Measurements from ENCODE around the gene CACNA1D. TPM values are rescaled to one million over a fixed set of nuclear protein-coding genes. Genes with fewer than 3 reads are reported as not detected.

Gene CACNA1D
- total and polyA plus RNA-seq, 2 donors from 2014 or later = 3.7 to 35.7 TPM

DNA sequence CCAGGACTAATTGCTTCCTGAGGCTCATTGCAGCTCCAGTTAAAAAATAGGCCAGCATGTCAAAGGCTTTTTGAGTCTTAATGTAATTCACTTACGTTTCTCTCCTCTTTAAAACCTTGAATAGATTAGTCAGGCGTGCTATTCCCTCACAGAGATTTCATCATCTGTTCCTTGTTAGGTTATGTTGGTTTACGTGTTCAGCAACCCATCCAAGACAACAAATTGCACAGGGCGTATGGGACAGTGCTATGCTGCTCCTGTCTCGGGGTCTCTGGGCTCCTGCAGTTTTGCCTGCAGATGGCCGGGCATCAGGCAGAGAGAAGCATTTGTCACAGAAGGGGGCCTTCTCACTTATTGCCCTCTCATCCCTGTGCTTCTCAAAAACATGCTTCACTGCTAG is 234.7 kb downstream of the CACNA1D start:
- no peak for FAIRE-seq
- no peak overlapping the region for H3K27ac ChIP-seq (ENCODE audit: low read depth in 2 of 2, low read length in 2 of 2)

DNA sequence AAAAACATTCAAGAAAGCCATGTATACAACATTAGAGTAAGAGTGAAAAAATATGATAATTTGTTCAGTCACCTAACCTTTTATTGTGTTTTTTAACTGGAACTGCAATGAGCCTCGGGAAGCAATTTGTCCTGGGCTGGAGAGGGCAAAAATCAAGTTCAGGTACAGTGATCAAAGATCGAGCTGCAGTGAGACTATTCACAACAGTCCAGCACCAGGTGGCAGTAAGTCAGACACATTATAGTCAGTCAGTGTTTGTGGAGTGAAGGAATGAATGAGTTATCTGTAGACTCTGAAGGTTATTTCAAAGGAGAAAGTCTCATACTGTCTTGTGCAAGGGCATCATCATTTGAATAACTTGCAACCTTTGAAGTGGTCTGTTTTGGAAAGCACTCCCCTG is 235.2 kb downstream of the CACNA1D start:
- FAIRE-seq = peak; percentile 37
- intact Hi-C loops (cut with DNase I) = no loop called here

More for the DNA sequence above, 234.7 kb downstream of the CACNA1D start:
- Histone ChIP-seq H3K36me3 (ENCODE audit: control insufficient read depth in 2 of 3, insufficient read depth in 3 of 3, low read length in 3 of 3) (no peaks in the 10 kb centered on the region), H3K4me1 (ENCODE audit: control insufficient read depth in 2 of 3, insufficient read depth in 2 of 3, low read depth in 1 of 3, low read length in 3 of 3) (peaks cover 0 to 3% (median 0%) of the 10 kb centered on the region in 3 donors), H3K27me3 (ENCODE audit: control insufficient read depth, insufficient read depth, low read length) (no peaks in the 10 kb centered on the region), H3K4me3 (ENCODE audit: low read length in 3 of 3) (no peak overlapping the region), H3K9me3 (ENCODE audit: control insufficient read depth in 2 of 3, insufficient read depth in 1 of 3, low read length in 3 of 3) (no peaks in the 10 kb centered on the region), H3K9ac (ENCODE audit: low read length in 3 of 3) (no peak overlapping the region)
- intact Hi-C loops (cut with DNase I) = no loop called here
- no peak for DNase-seq
- no peak for TF ChIP-seq CTCF (IDR thresholded peaks at IDR 0.05; ENCODE audit: borderline replicate concordance, extremely low read depth, insufficient read depth)

DNA sequence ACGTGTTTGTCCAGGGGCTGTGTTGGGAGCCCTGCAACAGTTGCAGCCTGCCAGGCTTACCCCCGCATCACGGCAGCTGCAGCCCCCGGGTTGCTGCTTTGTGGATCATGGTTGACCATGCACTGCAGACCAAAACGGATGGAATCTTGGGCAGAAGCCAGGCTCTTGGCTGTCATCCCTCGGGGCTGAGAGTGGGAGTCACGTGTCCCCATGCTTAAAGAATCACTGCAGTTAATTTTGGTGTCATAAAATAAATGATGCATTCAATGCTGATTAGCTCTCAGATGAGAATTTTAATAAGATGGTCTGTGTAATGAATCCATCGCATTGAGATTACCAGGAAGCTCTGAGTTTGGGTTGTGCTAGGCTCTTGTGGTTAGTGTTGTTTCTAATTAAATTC is 236.2 kb downstream of the CACNA1D start:
- H3K9me3 ChIP-seq (ENCODE audit: control insufficient read depth in 2 of 3, insufficient read depth in 1 of 3, low read length in 3 of 3) = no peaks in the 10 kb centered on the region
- DNase-seq (peak in 3 of 5 donors; percentile 47 to 85 (median 75)), FAIRE-seq (no peak)
- no peak overlapping the region for H3K4me3 ChIP-seq (ENCODE audit: low read length in 3 of 3)
- H3K9ac ChIP-seq (ENCODE audit: low read length in 3 of 3) = no peak overlapping the region
- H3K27me3 ChIP-seq (ENCODE audit: control insufficient read depth, insufficient read depth, low read length) = no peaks in the 10 kb centered on the region
- H3K36me3 ChIP-seq (ENCODE audit: control insufficient read depth in 2 of 3, insufficient read depth in 3 of 3, low read length in 3 of 3) = no peaks in the 10 kb centered on the region
- no peak for TF ChIP-seq CTCF (IDR thresholded peaks at IDR 0.05; ENCODE audit: borderline replicate concordance, extremely low read depth, insufficient read depth)
- no peak overlapping the region for H3K27ac ChIP-seq (ENCODE audit: low read depth in 2 of 2, low read length in 2 of 2)
- intact Hi-C loops (cut with DNase I) = no loop called here
- peaks cover 0 to 3% (median 0%) of the 10 kb centered on the region in 3 donors for H3K4me1 ChIP-seq (ENCODE audit: control insufficient read depth in 2 of 3, insufficient read depth in 2 of 3, low read depth in 1 of 3, low read length in 3 of 3)

More for the DNA sequence above, 235.2 kb downstream of the CACNA1D start:
- peak in 2 of 5 donors; percentile 64 to 65 for DNase-seq
- TF ChIP-seq CTCF (IDR thresholded peaks at IDR 0.05; ENCODE audit: borderline replicate concordance, extremely low read depth, insufficient read depth) = peak; percentile 30
- no peak overlapping the region for H3K27ac ChIP-seq (ENCODE audit: low read depth in 2 of 2, low read length in 2 of 2)
- no peaks in the 10 kb centered on the region for H3K9me3 ChIP-seq (ENCODE audit: control insufficient read depth in 2 of 3, insufficient read depth in 1 of 3, low read length in 3 of 3)
- no peaks in the 10 kb centered on the region for H3K36me3 ChIP-seq (ENCODE audit: control insufficient read depth in 2 of 3, insufficient read depth in 3 of 3, low read length in 3 of 3)
- no peak overlapping the region for H3K4me3 ChIP-seq (ENCODE audit: low read length in 3 of 3)
- no peak overlapping the region for H3K9ac ChIP-seq (ENCODE audit: low read length in 3 of 3)
- H3K27me3 ChIP-seq (ENCODE audit: control insufficient read depth, insufficient read depth, low read length) = no peaks in the 10 kb centered on the region
- peaks cover 0 to 3% (median 0%) of the 10 kb centered on the region in 3 donors for H3K4me1 ChIP-seq (ENCODE audit: control insufficient read depth in 2 of 3, insufficient read depth in 2 of 3, low read depth in 1 of 3, low read length in 3 of 3)

Data from kidney (tissue), 14 donors.